ENCODE measurements around the gene ZBTB9.

- no peak for TF ChIP-seq MXI1 (IDR thresholded peaks at IDR 0.05; ENCODE audit: low read depth, low read length)
- TF ChIP-seq CTCF (IDR thresholded peaks at IDR 0.05), result no peak
- TF ChIP-seq POLR2AphosphoS5 (IDR thresholded peaks at IDR 0.05; ENCODE audit: low read depth, low read length), result 0 out of 2 replicates have a peak, but pooled peaks have one; percentile 2
- no peak for TF ChIP-seq PBX3 (IDR thresholded peaks at IDR 0.05)
- TF ChIP-seq MAX (IDR thresholded peaks at IDR 0.05; ENCODE audit: low read depth), result no peak
- no peak for TF ChIP-seq NRF1 (IDR thresholded peaks at IDR 0.05; ENCODE audit: low read depth, low read length)
- no peak for TF ChIP-seq REST (IDR thresholded peaks at IDR 0.05; ENCODE audit: low read depth, low read length)
- TF ChIP-seq TAF1 (IDR thresholded peaks at IDR 0.05; ENCODE audit: borderline replicate concordance, low read depth, low read length), result no peak
- no peak for TF ChIP-seq YY1 (IDR thresholded peaks at IDR 0.05; ENCODE audit: low read depth)
- TF ChIP-seq SIN3A (IDR thresholded peaks at IDR 0.05; ENCODE audit: borderline replicate concordance, low read depth, low read length), result no peak
- TF ChIP-seq TEAD4 (IDR thresholded peaks at IDR 0.05; ENCODE audit: borderline replicate concordance, insufficient read depth), result no peak
- no peak for TF ChIP-seq JUND (IDR thresholded peaks at IDR 0.05)
Measured at GRCh38 chr6:33418690-33419291, 35.6 kb upstream of the ZBTB9 start.
